K562 (cell line): ENCODE measurements around the gene MPPED1. TPM values are rescaled to one million over a fixed set of nuclear protein-coding genes. Genes with fewer than 3 reads are reported as not detected.

Experiments
- ATAC-seq: fragments of 200-7000 bp; cut with Tn5 transposase; 3 replicates; pipeline ENCODE4 v1.9.1; 2020; ENCODE audit warnings: moderate library complexity
- BruUV-seq: library from RNA; stranded (reverse); fragments of 400-500 nt; replicated peaks from 2 replicates; lab custom pipeline; 2021; lab: Mats Ljungman, UMichigan
- CTCF ChIA-PET: fragments of 300-600 bp; formaldehyde crosslinking; extraction: SDS; loops from one replicate; lab custom pipeline; 2021; ENCODE audit warnings: low intra/inter-chr PET ratio; lab: Yijun Ruan, JAX
- POLR2A ChIA-PET: fragments of 300-600, 350-650 bp; sonication (Branson Sonifier 250); formaldehyde crosslinking; extraction: SDS; loops from one replicate; lab custom pipeline; 2021; ENCODE audit warnings: antibody characterized with exemption, inconsistent platforms; lab: Yijun Ruan, JAX
- DNase-seq, 4 experiments: peaks; one replicate each; pipeline versions ENCODE4 v3.0.0 to v3.0.0-alpha.2; 2011 to 2018; ENCODE audit warnings: low spot score in 3 of 4, mixed read lengths in 3 of 4; ENCODE audit errors: extremely low read depth in 1 of 4
- FAIRE-seq: peaks from 2 replicates; lab custom pipeline; 2011; peaks lifted over from hg19 to GRCh38; lab: Jason Lieb, UNC
- H2AFZ ChIP-seq: 2 replicates; pipeline ENCODE4 v1.6.0; 2011; ENCODE audit warnings: low read depth, low read length, control low read depth, inconsistent platforms
- H3K27ac ChIP-seq: fragments of 200-600 bp; 3 replicates; pipeline ENCODE4 v1.8.0; 2011; ENCODE audit warnings: low read depth, mild to moderate bottlenecking, control low read depth, inconsistent platforms, low read length, moderate library complexity, mixed read lengths; ENCODE audit errors: extremely low read depth
- H3K27me3 ChIP-seq, 2 experiments: fragments of 300-600 bp in 1 of 2; 2 replicates in 1 of 2; 3 replicates in 1 of 2; pipeline versions ENCODE4 v1.6.0 to v1.8.0; 2011; ENCODE audit warnings: inconsistent platforms in 2 of 2, low read length in 2 of 2, mild to moderate bottlenecking in 1 of 2, mixed read lengths in 1 of 2, moderate library complexity in 1 of 2; ENCODE audit not compliant: control insufficient read depth in 2 of 2, insufficient read depth in 2 of 2
- H3K36me3 ChIP-seq: fragments of 300-600 bp; 3 replicates; pipeline ENCODE4 v1.8.0; 2011; ENCODE audit warnings: mild to moderate bottlenecking, low read length, inconsistent platforms; ENCODE audit not compliant: control insufficient read depth, insufficient read depth
- H3K4me1 ChIP-seq, 2 experiments: fragments of 200-600 bp in 1 of 2; replicated peaks in 1 of 2; 2 replicates in 1 of 2; 3 replicates in 1 of 2; pipeline versions ENCODE4 v1.5.1 to v1.8.0; 2011; ENCODE audit warnings: inconsistent platforms in 2 of 2, low read length in 2 of 2, mild to moderate bottlenecking in 1 of 2, mixed read lengths in 1 of 2, moderate library complexity in 1 of 2; ENCODE audit not compliant: control insufficient read depth in 2 of 2, insufficient read depth in 2 of 2
- H3K4me2 ChIP-seq: 2 replicates; pipeline ENCODE4 v1.6.1; 2011; ENCODE audit warnings: low read length, control low read depth, inconsistent platforms, mixed read lengths; ENCODE audit not compliant: insufficient read depth
- H3K4me3 ChIP-seq: fragments of 200-600 bp; sonication (generic), shearing (Covaris generic); 2 replicates; pipeline ENCODE4 v1.5.1; 2016; ENCODE audit warnings: control low read depth, inconsistent platforms
- H3K79me2 ChIP-seq: fragments of 200-600 bp; 3 replicates; pipeline ENCODE4 v1.8.0; 2011; ENCODE audit warnings: low read length, inconsistent platforms; ENCODE audit not compliant: control insufficient read depth, insufficient read depth
- H3K9ac ChIP-seq, 2 experiments: 2 replicates each; pipeline versions ENCODE4 v1.6.0 to v1.6.1; 2011; ENCODE audit warnings: low read depth in 2 of 2, low read length in 2 of 2, control low read depth in 1 of 2, inconsistent platforms in 1 of 2, mild to moderate bottlenecking in 1 of 2, mixed read lengths in 1 of 2; ENCODE audit not compliant: insufficient read depth in 1 of 2
- H3K9me1 ChIP-seq: one replicate; pipeline ENCODE4 v1.6.0; 2011; ENCODE audit warnings: inconsistent platforms, mild to moderate bottlenecking, low read length, moderate library complexity; ENCODE audit not compliant: control insufficient read depth, insufficient read depth
- H3K9me3 ChIP-seq: replicated peaks from 2 replicates; pipeline ENCODE4 v1.5.1; 2011; ENCODE audit warnings: low read depth, low read length, inconsistent platforms; ENCODE audit not compliant: control insufficient read depth, insufficient read depth
- H4K20me1 ChIP-seq: replicated peaks from 2 replicates; pipeline ENCODE4 v1.6.1; 2011; ENCODE audit warnings: low read length, inconsistent platforms, mixed read lengths; ENCODE audit not compliant: control insufficient read depth, insufficient read depth
- CBFB ChIP-seq: sonication (generic); formaldehyde crosslinking; IDR thresholded peaks from 2 replicates; pipeline ENCODE4 v1.4.0; 2020; ENCODE audit warnings: mild to moderate bottlenecking, missing genetic modification reagents
- DACH1 ChIP-seq: fragments of 450-650 bp; IDR thresholded peaks from 2 replicates; pipeline ENCODE4 v1.6.1; 2018; ENCODE audit not compliant: partially characterized antibody
- MCM3 ChIP-seq: fragments of 450-650 bp; IDR thresholded peaks from 2 replicates; pipeline ENCODE4 v1.6.1; 2016
- PCBP1 ChIP-seq: fragments of 200-400 bp; formaldehyde crosslinking; IDR thresholded peaks from 2 replicates; pipeline ENCODE4 v1.6.1; 2018; ENCODE audit warnings: mild to moderate bottlenecking, low read depth, low read length; ENCODE audit not compliant: poor library complexity, severe bottlenecking
- PHF8 ChIP-seq: fragments of 200-600 bp; sonication (generic); IDR thresholded peaks from 2 replicates; pipeline ENCODE4 v1.6.1; 2012; ENCODE audit warnings: mixed run types, mild to moderate bottlenecking, inconsistent platforms, low read length, moderate library complexity, borderline replicate concordance
- THRAP3 ChIP-seq: fragments of 450-650 bp; IDR thresholded peaks from 2 replicates; pipeline ENCODE4 v1.6.1; 2016; ENCODE audit warnings: mild to moderate bottlenecking, inconsistent platforms, borderline replicate concordance
- TRIM24 ChIP-seq, 2 experiments: fragments of 450-650 bp; IDR thresholded peaks; 2 replicates each; pipeline ENCODE4 v1.6.1; 2016
- WGBS: fragments of 100-300 bp; shearing (Covaris generic); methylation state at CpG from one replicate; pipeline ENCODE4 v1.1.6; 2016; ENCODE audit warnings: low coverage, mixed read lengths; ENCODE audit not compliant: insufficient coverage; ENCODE audit errors: missing lambda C conversion rate; 5-methylcytosine and 5-hydroxymethylcytosine counted together
- in situ Hi-C: fragments of 300-500 bp; cut with MboI; formaldehyde crosslinking; loops from 4 replicates; pipeline ENCODE4 v1.15.0; 2018; ENCODE audit warnings: inconsistent platforms, mixed read lengths
- intact Hi-C: fragments of 100-400 bp; cut with micrococcal nuclease; formaldehyde crosslinking; loops from 2 replicates; pipeline ENCODE4 v1.14.2; 2022
- polyA plus RNA-seq, 8 experiments: library from polyadenylated mRNA; depleted of rRNA in 4 of 8; stranded (reverse) in 5 of 8; unstranded in 3 of 8; fragments of >200 nt; fragmentation: Nextera tagmentation in 2 of 8; fragmentation: Illumina TruSeq in 1 of 8; extraction: Ambion mirVana in 2 of 8; extraction: Trizol in 1 of 8; gene quantifications; 2 replicates each; pipeline versions ENCODE4 v1.2.1 to v1.2.3, GENCODE V29; 2011 to 2014; ENCODE audit warnings: inconsistent platforms in 1 of 8, missing spikeins in 1 of 8
- total RNA-seq, 7 experiments: library from RNA; depleted of rRNA in 6 of 7; stranded (reverse); fragments of >200 nt in 6 of 7; fragmentation: Illumina TruSeq in 2 of 7; extraction: Trizol in 2 of 7; gene quantifications; 2 replicates each; pipeline versions ENCODE4 v1.2.1 to v1.2.3, GENCODE V29; 2011 to 2021; ENCODE audit warnings: low replicate concordance in 1 of 7
- TF ChIP-seq, protein P1 (sequence below): fragments of 450-650 bp; IDR thresholded peaks from 2 replicates; pipeline ENCODE4 v1.6.1; 2016
- TF ChIP-seq, protein P2 (sequence below): fragments of 250-450 bp; sonication (Bioruptor Pico); IDR thresholded peaks from 2 replicates; pipeline ENCODE4 v1.4.0; 2020; ENCODE audit warnings: mild to moderate bottlenecking, moderate library complexity

MPPED1 gene
- total and polyA plus RNA-seq, 9 of the 15 experiments (the other 6 are each of a cell fraction or from before 2014, with no cell fraction given) = not detected

- TF ChIP-seq PCBP1 = no peak
- TF ChIP-seq, all 486 proteins: peak for 0
Measured at GRCh38 chr22:43540529-43540923, 128.7 kb downstream of the MPPED1 start (continued).

- intact Hi-C loops = no loop called here
- 9% methylated on average over 6 of the region's 6 CpGs for WGBS
- Histone ChIP-seq H3K9me1 (no peaks in the 10 kb centered on the region), H3K4me2 (no peak overlapping the region), H3K27me3 (no peaks in the 10 kb centered on the region; a peak in 1 of 5 replicates), H2AFZ (no peak overlapping the region), H3K4me1 (no peaks in the 10 kb centered on the region), H3K27ac (no peak overlapping the region), H3K79me2 (no peaks in the 10 kb centered on the region), H4K20me1 (no peaks in the 10 kb centered on the region), H3K9me3 (no peaks in the 10 kb centered on the region), H3K36me3 (no peaks in the 10 kb centered on the region), H3K9ac (no peak overlapping the region), H3K4me3 (no peak overlapping the region)
- TF ChIP-seq THRAP3 = no peak
- FAIRE-seq (no peak), DNase-seq (no peak), ATAC-seq (no peak)
- POLR2A ChIA-PET = no interaction called here
- BruUV-seq = no TSS peak
- in situ Hi-C loops = no loop called here
- CTCF ChIA-PET = no interaction called here
Measured at GRCh38 chr22:43541022-43541421, 129.2 kb downstream of the MPPED1 start.

GRCh38 chr22:43541462-43542407 lies 129.9 kb downstream of the MPPED1 start:
- Histone ChIP-seq H4K20me1 (no peaks in the 10 kb centered on the region), H3K27me3 (no peaks in the 10 kb centered on the region; a peak in 1 of 5 replicates), H3K9me1 (no peaks in the 10 kb centered on the region), H2AFZ (no peak overlapping the region), H3K4me1 (no peaks in the 10 kb centered on the region), H3K9ac (no peak overlapping the region), H3K36me3 (no peaks in the 10 kb centered on the region), H3K27ac (no peak overlapping the region), H3K79me2 (no peaks in the 10 kb centered on the region), H3K4me2 (no peak overlapping the region), H3K9me3 (no peaks in the 10 kb centered on the region), H3K4me3 (no peak overlapping the region)
- ATAC-seq (no peak), FAIRE-seq (no peak), DNase-seq (no peak)
- in situ Hi-C loops (no loop called here), intact Hi-C loops (no loop called here)
- 2% methylated on average over 17 of the region's 18 CpGs for WGBS
- POLR2A ChIA-PET = no interaction called here
- no TSS peak for BruUV-seq
- CTCF ChIA-PET = no interaction called here
- no peak for TF ChIP-seq PHF8
- TF ChIP-seq MCM3 = no peak
- TF ChIP-seq, protein P1, sequence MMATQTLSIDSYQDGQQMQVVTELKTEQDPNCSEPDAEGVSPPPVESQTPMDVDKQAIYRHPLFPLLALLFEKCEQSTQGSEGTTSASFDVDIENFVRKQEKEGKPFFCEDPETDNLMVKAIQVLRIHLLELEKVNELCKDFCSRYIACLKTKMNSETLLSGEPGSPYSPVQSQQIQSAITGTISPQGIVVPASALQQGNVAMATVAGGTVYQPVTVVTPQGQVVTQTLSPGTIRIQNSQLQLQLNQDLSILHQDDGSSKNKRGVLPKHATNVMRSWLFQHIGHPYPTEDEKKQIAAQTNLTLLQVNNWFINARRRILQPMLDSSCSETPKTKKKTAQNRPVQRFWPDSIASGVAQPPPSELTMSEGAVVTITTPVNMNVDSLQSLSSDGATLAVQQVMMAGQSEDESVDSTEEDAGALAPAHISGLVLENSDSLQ = no peak
- TF ChIP-seq DACH1 = no peak
- no peak for TF ChIP-seq CBFB (CRISPR knock-in tag)
- TF ChIP-seq, protein P2, sequence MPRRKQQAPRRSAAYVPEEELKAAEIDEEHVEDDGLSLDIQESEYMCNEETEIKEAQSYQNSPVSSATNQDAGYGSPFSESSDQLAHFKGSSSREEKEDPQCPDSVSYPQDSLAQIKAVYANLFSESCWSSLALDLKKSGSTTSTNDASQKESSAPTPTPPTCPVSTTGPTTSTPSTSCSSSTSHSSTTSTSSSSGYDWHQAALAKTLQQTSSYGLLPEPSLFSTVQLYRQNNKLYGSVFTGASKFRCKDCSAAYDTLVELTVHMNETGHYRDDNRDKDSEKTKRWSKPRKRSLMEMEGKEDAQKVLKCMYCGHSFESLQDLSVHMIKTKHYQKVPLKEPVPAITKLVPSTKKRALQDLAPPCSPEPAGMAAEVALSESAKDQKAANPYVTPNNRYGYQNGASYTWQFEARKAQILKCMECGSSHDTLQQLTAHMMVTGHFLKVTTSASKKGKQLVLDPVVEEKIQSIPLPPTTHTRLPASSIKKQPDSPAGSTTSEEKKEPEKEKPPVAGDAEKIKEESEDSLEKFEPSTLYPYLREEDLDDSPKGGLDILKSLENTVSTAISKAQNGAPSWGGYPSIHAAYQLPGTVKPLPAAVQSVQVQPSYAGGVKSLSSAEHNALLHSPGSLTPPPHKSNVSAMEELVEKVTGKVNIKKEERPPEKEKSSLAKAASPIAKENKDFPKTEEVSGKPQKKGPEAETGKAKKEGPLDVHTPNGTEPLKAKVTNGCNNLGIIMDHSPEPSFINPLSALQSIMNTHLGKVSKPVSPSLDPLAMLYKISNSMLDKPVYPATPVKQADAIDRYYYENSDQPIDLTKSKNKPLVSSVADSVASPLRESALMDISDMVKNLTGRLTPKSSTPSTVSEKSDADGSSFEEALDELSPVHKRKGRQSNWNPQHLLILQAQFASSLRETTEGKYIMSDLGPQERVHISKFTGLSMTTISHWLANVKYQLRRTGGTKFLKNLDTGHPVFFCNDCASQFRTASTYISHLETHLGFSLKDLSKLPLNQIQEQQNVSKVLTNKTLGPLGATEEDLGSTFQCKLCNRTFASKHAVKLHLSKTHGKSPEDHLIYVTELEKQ (CRISPR knock-in tag) = no peak
- TF ChIP-seq TRIM24 (IDR thresholded peaks at IDR 0.05) = no peak
